ENCODE results near the gene SCAPER.
"Not testable (repeated sequence)": the region's sequence is repeated elsewhere in the genome, so short reads cannot be mapped to it uniquely, and the experiment has no call there.

SCAPER gene

GRCh38 chr15:76553102-76553501 is 352.0 kb downstream of the SCAPER start:
- no peak for DNase-seq

DNA sequence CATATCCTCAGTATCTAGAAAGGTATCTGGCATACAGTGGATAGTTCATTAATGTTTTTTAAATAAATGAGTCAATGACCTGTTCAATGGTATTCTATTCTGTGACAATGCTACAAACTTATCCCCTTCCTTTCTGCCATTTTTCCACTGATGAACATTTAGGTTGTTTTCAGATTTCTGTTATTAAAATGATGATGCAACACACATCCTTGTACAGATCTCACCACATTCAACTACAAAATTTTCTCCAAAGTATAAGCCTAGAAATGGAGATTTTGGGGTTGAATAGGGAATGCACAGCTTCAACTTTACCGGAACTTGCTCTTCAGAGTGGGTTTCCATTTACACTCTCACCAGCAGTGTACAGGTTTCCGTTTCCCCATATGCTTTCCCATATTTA is 358.3 kb downstream of the SCAPER start:
- DNase-seq = no peak

GRCh38 chr15:76533995-76534394 is 371.1 kb downstream of the SCAPER start:
- no peak for DNase-seq

DNA sequence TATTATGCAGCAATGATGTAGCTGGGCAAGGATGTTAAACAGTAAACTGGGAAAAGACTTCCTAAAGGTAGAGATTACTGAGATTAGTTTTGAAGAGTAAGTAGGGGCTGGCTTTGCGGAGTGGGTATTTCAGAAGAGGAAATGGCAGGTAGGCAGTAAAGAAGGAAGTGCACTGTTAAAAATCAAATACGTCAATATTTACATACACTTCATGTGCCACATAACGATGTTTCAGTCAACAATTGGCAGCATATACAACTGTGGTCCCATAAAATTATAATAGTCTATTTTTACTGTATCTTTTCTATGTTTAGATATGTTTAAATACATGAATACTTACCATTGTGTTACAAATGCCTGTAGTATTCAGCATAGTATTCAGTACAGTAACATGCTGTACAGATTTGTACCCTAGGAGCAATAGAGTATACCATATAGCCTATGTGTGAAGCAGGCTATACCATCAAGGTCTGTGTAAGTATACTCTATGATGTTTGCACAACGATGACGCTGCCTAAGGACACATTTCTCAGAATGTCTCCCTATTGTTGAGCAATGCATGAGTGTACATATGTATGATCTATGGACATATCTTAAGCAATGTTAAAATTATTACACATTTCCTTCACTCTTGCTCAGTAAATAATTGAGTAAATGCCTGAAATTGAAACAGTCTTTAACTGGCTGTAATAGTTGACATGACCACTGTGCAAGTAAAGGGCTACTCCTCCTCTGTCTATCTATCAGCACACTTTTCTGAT is 371.9 kb downstream of the SCAPER start:
- DNase-seq = no peak

GRCh38 chr15:76529911-76530310 is 375.2 kb downstream of the SCAPER start:
- no peak for DNase-seq

GRCh38 chr15:76526111-76526510 is 379.0 kb downstream of the SCAPER start:
- no peak for DNase-seq

DNA sequence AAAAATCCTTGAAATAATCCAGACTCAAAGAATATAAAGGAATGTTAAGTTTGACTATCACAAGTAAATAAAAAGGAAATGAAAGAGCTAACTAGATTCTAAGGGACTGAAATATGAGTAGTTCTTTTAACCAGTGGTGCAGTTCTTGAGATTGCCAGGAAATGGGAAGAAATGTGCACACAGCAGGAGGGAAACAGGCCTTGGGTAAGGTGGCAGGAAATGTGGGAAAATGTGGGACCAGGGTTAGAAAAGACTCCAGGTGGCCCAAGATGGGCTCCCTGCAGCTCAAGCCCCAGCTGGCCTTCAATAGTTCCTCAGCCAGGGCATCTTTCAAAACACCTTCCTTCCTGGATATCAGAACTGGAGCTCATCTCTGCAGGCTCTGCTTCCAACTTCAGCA is 387.2 kb downstream of the SCAPER start:
- DNase-seq = no peak

GRCh38 chr15:76514282-76514681 is 390.9 kb downstream of the SCAPER start:
- DNase-seq = no peak

GRCh38 chr15:76512971-76513370 is 392.2 kb downstream of the SCAPER start:
- no peak for DNase-seq

DNA sequence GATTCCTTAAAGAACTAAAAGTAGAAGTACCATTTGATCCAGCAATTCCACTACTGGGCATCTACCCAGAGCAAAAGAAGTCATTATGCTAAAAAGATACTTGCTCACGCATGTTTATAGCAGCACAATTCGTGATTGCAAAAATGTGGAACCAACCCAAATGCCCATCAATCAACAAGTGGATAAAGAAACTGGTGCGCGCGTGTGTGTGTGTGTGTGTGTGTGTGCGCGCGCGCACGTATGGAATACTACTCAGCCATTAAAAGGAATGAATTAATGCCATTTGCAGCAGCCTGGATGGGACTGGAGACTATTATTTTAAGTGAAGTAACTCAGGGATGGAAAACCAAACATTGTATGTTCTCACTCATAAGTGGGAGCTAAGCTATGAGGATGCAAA is 394.5 kb downstream of the SCAPER start:
- DNase-seq = not testable (repeated sequence)

DNA sequence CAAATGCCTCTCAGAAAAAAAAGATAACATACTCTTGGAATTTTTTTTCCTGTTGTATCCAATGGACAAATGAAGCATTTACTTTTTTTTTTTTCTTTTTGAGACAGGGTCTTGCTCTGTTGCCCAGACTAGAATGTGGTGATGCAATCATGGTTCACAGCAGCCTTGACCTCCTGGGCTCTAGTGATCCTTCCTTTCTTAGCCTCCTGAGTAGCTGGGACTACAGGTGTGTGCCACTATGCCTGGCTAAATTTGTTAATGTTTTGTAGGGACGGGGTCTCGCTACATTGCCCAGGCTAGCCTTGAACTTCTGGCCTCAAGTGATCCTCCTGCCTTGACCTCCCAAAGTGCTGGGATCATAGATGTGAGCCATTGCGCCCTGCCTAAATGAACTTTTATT is 401.3 kb downstream of the SCAPER start:
- DNase-seq = no peak

GRCh38 chr15:76503121-76503520 is 402.0 kb downstream of the SCAPER start:
- DNase-seq = no peak

DNA sequence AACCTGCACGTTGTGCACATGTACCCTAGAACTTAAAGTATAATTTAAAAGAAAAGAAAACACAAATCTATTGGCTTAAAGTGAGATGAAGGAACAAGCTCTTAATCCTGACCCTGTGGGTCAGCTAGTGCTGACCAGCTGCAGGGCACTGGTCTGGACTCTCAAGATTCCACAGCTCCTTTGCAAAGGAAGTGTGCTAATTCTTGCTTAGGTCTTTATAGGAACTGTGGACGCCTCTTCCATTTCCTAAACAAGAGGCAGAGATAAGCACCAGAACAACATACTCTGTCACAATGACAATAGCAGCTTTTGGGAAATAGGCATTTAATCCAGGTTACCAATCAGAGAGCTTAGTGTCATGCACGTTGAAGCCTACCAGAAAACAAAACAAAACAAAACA is 402.5 kb downstream of the SCAPER start:
- no peak for DNase-seq

- not testable (repeated sequence) for DNase-seq
Measured at GRCh38 chr15:76502185-76502584, 403.0 kb downstream of the SCAPER start.

- DNase-seq = no peak
Measured at GRCh38 chr15:76501726-76502125, 403.4 kb downstream of the SCAPER start.

DNA sequence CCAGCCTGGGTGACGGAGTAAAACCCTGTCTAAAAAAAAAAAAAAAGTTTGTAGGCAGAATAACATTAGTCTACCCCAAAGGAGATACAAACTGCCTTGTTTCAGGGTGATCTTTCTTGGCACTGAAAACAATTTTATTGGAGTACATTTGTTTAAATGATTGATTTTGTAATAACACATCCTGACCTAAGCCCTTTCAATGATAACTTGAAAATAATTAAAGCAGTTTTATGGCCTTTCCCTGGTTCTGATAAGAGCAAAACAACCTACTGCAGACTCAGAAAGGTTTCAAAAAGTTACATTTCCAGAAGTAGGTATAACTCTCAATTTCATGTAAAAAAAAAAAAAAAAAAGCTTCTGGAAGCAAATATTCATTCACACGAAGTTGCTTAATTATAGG is 404.1 kb downstream of the SCAPER start:
- DNase-seq = no peak

DNA sequence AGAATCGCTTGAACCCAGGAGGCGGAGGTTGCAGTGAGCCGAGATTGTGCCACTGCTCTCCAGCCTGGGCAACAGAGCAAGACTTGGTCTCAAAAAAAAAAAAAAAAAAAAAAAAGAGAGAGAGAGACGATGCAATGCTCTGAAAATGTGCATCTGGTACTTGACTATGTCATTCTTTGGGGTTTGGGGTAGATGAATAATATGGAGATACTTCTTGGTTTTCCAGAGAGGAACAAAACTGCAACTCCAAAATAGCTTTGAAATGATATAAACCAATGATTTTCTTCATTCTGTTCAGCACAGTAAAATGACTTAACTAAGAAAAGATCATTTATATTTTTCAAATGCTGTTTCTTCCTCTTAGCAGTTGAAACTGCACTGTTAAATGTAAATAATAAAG is 409.7 kb downstream of the SCAPER start:
- DNase-seq = no peak

DNA sequence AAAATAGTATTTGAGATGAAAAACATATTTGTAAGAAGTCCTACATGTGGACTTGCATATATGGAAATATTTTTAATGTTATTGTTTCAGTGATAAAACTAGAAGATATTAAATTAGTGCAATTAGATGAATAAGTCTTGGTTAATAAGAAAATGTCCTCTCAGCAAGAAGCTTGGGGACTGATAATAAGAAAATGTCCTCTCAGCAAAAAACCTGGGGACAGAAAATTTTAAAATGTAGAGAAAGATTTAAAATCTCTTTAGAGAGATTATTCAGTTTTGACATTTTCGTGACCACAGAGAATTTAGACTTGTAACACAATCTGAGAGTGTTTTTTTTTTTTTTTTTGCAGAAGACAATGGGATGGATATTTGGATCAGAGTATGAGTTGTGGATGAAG is 412.6 kb downstream of the SCAPER start:
- no peak for DNase-seq

GRCh38 chr15:76483752-76484151 is 421.4 kb downstream of the SCAPER start:
- no peak for DNase-seq

DNA sequence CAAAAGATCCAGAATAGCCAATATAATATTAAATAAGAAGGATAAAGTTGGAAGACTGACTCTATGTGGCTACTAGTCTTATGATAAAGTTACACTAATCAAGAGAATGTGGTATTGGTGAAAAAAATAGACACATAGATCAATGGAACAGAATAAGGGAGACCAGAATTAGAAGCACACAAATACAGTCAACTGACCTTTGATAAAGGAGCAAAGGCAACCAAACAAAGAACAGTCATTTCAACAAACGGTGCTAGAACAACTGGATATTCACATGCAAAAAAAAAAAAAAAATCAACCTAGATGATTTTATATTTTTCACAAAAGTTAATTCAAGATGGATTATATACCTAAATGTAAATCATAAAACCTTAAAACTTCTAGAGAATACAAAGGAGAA is 422.1 kb downstream of the SCAPER start:
- no peak for DNase-seq

DNA sequence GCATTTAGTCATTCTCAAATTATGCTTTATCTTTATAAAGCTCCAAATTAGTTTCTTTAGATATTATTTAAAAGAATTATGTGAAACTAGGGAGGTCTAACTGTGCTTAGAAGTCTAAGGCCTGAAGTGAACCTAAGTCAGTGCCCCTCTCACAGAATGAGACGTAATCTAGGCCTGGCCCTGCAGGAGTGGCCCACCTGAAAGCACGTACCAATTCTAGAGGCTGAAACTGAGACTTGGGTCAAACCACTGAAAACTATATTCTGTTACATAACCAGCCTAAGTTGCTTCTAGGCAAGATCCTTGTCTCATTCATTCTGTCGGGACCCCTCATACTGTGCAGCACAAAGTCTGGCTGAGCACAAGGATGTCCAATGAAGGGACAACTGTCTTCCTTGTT is 424.9 kb downstream of the SCAPER start:
- DNase-seq = no peak

- DNase-seq = no peak
Measured at GRCh38 chr15:76470691-76471090, 434.4 kb downstream of the SCAPER start.

DNA sequence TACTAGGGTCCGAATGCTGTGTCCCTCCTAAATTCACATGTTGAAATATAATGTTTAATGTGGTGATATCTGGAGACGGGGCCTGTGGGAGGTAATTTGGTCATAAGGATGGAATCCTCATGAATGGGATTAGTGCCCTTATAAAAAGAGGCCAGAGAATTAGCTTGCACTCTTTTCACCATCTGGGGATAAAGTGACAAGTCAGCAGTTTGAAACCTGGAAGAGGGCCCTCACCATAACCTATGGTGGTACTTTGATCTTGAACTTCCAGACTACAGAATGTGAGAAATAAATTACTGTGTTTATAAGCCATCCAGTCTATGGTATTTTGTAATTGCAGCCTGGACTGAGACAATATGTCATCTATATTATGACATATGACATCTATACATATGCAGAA is 436.4 kb downstream of the SCAPER start:
- DNase-seq = no peak

GRCh38 chr15:76467136-76467535 is 438.0 kb downstream of the SCAPER start:
- no peak for DNase-seq

GRCh38 chr15:76465728-76466127 is 439.4 kb downstream of the SCAPER start:
- DNase-seq = no peak
